PC-9 (cell line): ENCODE measurements around the gene NUP188. TPM values are rescaled to one million over a fixed set of nuclear protein-coding genes. Genes with fewer than 3 reads are reported as not detected.

Experiments
- BruUV-seq: library from RNA; stranded (reverse); fragments of 400-500 nt; replicated peaks from 2 replicates; lab custom pipeline; 2021; lab: Mats Ljungman, UMichigan
- CTCF ChIA-PET: fragments of 300-600 bp; sonication (Branson Sonifier 250); formaldehyde crosslinking; loops from one replicate; lab custom pipeline; 2022; ENCODE audit warnings: antibody characterized with exemption; lab: Charles Lee
- POLR2A ChIA-PET: fragments of 300-600 bp; sonication (Branson Sonifier 250); formaldehyde crosslinking; loops from one replicate; lab custom pipeline; 2022; ENCODE audit warnings: antibody characterized with exemption; ENCODE audit not compliant: unreplicated experiment; lab: Charles Lee
- DNase-seq, 2 experiments: peaks; one replicate each; pipeline versions ENCODE4 v3.0.0 to v3.0.0-alpha.2; 2015 to 2022; ENCODE audit warnings: mixed read lengths in 1 of 2
- H2AFZ ChIP-seq: fragments of 200-600 bp; sonication (generic); 2 replicates; pipeline ENCODE4 v1.8.1; 2017; ENCODE audit warnings: antibody characterized with exemption
- H3F3A ChIP-seq: fragments of 200-600 bp; sonication (generic); 2 replicates; pipeline ENCODE4 v1.8.1; 2017; ENCODE audit warnings: antibody characterized with exemption, mild to moderate bottlenecking, low read depth; ENCODE audit not compliant: insufficient read depth
- H3K27ac ChIP-seq: fragments of 200-600 bp; sonication (generic); 2 replicates; pipeline ENCODE4 v1.6.1; 2016; ENCODE audit warnings: mixed run types
- H3K27me3 ChIP-seq: fragments of 200-600 bp; sonication (generic); 2 replicates; pipeline ENCODE4 v1.6.1; 2016; ENCODE audit warnings: low read depth, mixed run types; ENCODE audit not compliant: insufficient read depth
- H3K36me3 ChIP-seq: fragments of 200-600 bp; sonication (generic); 2 replicates; pipeline ENCODE4 v1.6.1; 2016; ENCODE audit warnings: low read depth, mixed run types
- H3K4me1 ChIP-seq: fragments of 200-600 bp; sonication (generic); replicated peaks from 2 replicates; pipeline ENCODE4 v1.6.1; 2016; ENCODE audit warnings: mixed run types; ENCODE audit not compliant: insufficient read depth
- H3K4me2 ChIP-seq: fragments of 200-600 bp; sonication (generic); 2 replicates; pipeline ENCODE4 v1.6.1; 2017; ENCODE audit warnings: mixed run types
- H3K4me3 ChIP-seq: fragments of 200-600 bp; sonication (generic); 2 replicates; pipeline ENCODE4 v1.6.1; 2016; ENCODE audit warnings: mixed run types
- H3K79me2 ChIP-seq: fragments of 200-600 bp; sonication (generic); 2 replicates; pipeline ENCODE4 v1.6.1; 2017; ENCODE audit warnings: low read depth, mixed run types
- H3K9me2 ChIP-seq: fragments of 200-600 bp; sonication (generic); 2 replicates; pipeline ENCODE4 v1.8.1; 2017; ENCODE audit warnings: mild to moderate bottlenecking; ENCODE audit not compliant: insufficient read depth
- H3K9me3 ChIP-seq: fragments of 200-600 bp; sonication (generic); 2 replicates; pipeline ENCODE4 v1.8.1; 2016; ENCODE audit warnings: low read depth; ENCODE audit not compliant: insufficient read depth
- H4K20me1 ChIP-seq: fragments of 200-600 bp; sonication (generic); 2 replicates; pipeline ENCODE4 v1.8.1; 2017; ENCODE audit not compliant: insufficient read depth
- EZH2 ChIP-seq: fragments of 200-600 bp; sonication (generic); IDR thresholded peaks from 2 replicates; pipeline ENCODE4 v1.8.0; 2017; ENCODE audit warnings: antibody characterized with exemption, low read depth
- intact Hi-C: fragments of 100-400 bp; cut with micrococcal nuclease; formaldehyde crosslinking; loops from one replicate; pipeline ENCODE4 v1.10.0; 2022; ENCODE audit not compliant: unreplicated experiment
- total RNA-seq: library from RNA; stranded (reverse); gene quantifications from 2 replicates; pipeline ENCODE4 v1.2.3, GENCODE V29; 2021
- TF ChIP-seq, protein P1 (sequence below): fragments of 200-600 bp; sonication (generic); conservative IDR thresholded peaks from 2 replicates; pipeline ENCODE4 v1.6.1; 2017; ENCODE audit warnings: mixed run types, antibody characterized with exemption, mild to moderate bottlenecking, moderate library complexity

NUP188 gene
- total RNA-seq, 1 experiment from 2014 or later = 90.0 TPM

DNA sequence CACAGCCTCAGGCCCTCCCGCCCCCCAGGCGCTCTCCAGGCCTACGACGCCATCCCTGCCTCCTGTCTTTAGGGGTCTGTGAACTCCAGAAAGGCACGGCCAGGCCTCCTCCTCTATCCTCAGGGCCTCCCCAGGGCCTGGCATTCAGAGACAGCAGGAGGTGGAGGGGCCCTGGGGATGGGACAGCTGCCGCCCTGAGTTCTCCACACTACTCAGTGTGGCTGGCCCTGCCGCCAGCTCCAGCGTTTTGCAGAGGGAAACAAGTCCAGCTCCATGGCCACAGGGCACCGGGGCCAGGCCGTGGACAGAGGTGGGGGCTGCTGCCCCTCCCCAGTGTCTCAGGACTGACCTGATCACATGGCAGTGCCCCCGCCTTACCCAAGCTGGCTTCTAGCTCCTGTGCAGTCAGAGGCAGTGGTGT, 64.3 kb downstream of the NUP188 start:
- CTCF ChIA-PET = interaction anchor here (0.6 kb wide), 1 partner anchor 8 kb away, joined by 7 read pairs; no protein-coding TSS in a partner anchor
- intact Hi-C loops = no loop called here
- POLR2A ChIA-PET = no interaction called here

DNA sequence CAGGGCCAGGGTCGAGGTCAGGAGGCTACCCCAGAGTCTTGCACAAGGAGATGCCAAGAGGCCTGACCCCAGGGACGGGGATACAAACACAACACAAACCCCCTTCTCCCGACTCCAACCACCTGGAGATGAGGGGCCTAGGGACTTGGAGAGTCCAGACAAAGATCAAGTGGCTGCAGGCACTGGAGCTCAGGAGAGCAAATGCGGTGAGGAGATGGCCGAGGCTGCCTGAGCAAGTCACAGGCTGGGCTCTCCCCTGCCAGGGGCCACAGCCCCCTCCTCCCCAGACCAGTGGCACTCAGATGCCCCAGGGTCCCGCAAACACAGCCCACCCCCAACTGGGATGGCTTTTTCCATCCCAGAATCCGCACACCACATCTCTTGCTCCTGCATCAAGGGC, 64.8 kb downstream of the NUP188 start:
- Histone ChIP-seq H4K20me1 (peaks cover 12% of the 10 kb centered on the region), H3K4me3 (no peak overlapping the region), H3K4me1 (no peaks in the 10 kb centered on the region), H3K27me3 (no peaks in the 10 kb centered on the region), H2AFZ (no peak overlapping the region), H3K79me2 (no peaks in the 10 kb centered on the region), H3K27ac (no peak overlapping the region), H3F3A (peaks cover 12% of the 10 kb centered on the region; the same call in 1 of the 2 replicates), H3K4me2 (no peak overlapping the region), H3K36me3 (peaks cover 11% of the 10 kb centered on the region; the same call in 1 of the 2 replicates), H3K9me2 (no peaks in the 10 kb centered on the region), H3K9me3 (no peaks in the 10 kb centered on the region)
- no peak for DNase-seq
- ChIA-PET CTCF (no interaction called here), POLR2A (no interaction called here)
- no TSS peak for BruUV-seq
- intact Hi-C loops = no loop called here
- TF ChIP-seq, protein P1, sequence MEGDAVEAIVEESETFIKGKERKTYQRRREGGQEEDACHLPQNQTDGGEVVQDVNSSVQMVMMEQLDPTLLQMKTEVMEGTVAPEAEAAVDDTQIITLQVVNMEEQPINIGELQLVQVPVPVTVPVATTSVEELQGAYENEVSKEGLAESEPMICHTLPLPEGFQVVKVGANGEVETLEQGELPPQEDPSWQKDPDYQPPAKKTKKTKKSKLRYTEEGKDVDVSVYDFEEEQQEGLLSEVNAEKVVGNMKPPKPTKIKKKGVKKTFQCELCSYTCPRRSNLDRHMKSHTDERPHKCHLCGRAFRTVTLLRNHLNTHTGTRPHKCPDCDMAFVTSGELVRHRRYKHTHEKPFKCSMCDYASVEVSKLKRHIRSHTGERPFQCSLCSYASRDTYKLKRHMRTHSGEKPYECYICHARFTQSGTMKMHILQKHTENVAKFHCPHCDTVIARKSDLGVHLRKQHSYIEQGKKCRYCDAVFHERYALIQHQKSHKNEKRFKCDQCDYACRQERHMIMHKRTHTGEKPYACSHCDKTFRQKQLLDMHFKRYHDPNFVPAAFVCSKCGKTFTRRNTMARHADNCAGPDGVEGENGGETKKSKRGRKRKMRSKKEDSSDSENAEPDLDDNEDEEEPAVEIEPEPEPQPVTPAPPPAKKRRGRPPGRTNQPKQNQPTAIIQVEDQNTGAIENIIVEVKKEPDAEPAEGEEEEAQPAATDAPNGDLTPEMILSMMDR = no peak
- TF ChIP-seq EZH2 = no peak

More for the DNA sequence above, 64.3 kb downstream of the NUP188 start:
- no TSS peak for BruUV-seq
- no peak for TF ChIP-seq EZH2
- TF ChIP-seq, protein P1 = no peak
- Histone ChIP-seq H3K79me2 (no peaks in the 10 kb centered on the region), H3K27me3 (no peaks in the 10 kb centered on the region), H3K36me3 (peaks cover 10% of the 10 kb centered on the region; the same call in 1 of the 2 replicates), H3K27ac (no peak overlapping the region), H3K4me3 (no peak overlapping the region), H3K9me3 (no peaks in the 10 kb centered on the region), H4K20me1 (peaks cover 12% of the 10 kb centered on the region), H3K9me2 (no peaks in the 10 kb centered on the region), H3K4me1 (no peaks in the 10 kb centered on the region), H3F3A (peaks cover 16% of the 10 kb centered on the region; the same call in 1 of the 2 replicates), H2AFZ (no peak overlapping the region), H3K4me2 (no peak overlapping the region)
- DNase-seq = no peak

GRCh38 chr9:129012893-129013448, 65.5 kb downstream of the NUP188 start:
- Histone ChIP-seq H3K79me2 (no peaks in the 10 kb centered on the region), H3K27ac (no peak overlapping the region), H3K9me3 (no peaks in the 10 kb centered on the region), H3K4me1 (no peaks in the 10 kb centered on the region), H3K9me2 (no peaks in the 10 kb centered on the region), H4K20me1 (peaks cover 11% of the 10 kb centered on the region; the same call in 1 of the 2 replicates), H3K36me3 (peaks cover 13% of the 10 kb centered on the region; the same call in 1 of the 2 replicates), H3F3A (peaks cover 12% of the 10 kb centered on the region), H3K4me3 (no peak overlapping the region), H3K27me3 (no peaks in the 10 kb centered on the region), H3K4me2 (no peak overlapping the region), H2AFZ (no peak overlapping the region)
- BruUV-seq = no TSS peak
- CTCF ChIA-PET = no interaction called here
- POLR2A ChIA-PET = no interaction called here
- DNase-seq = no peak
- no peak for TF ChIP-seq EZH2
- TF ChIP-seq, protein P1 = no peak
- intact Hi-C loops = no loop called here
